Activated T-helper 1 cell treated with anti-CD3 and anti-CD28 coated beads, Interleukin-2, amount 50 U/mL, for 16 hours (primary cell): Measurements from ENCODE around the gene RAB37.

ENCODE experiments used
- DNase-seq, 2 donors: peaks; one replicate each; pipeline ENCODE4 v3.0.0-alpha.2; 2020; ENCODE audit warnings: low read depth in 1 of 2, low spot score in 1 of 2

RAB37 gene

GRCh38 chr17:74760404-74761105, 23.5 kb downstream of the RAB37 start:
- DNase-seq, result no peak

- no peak for DNase-seq
Measured at GRCh38 chr17:74761419-74761818, 24.4 kb downstream of the RAB37 start.

DNA sequence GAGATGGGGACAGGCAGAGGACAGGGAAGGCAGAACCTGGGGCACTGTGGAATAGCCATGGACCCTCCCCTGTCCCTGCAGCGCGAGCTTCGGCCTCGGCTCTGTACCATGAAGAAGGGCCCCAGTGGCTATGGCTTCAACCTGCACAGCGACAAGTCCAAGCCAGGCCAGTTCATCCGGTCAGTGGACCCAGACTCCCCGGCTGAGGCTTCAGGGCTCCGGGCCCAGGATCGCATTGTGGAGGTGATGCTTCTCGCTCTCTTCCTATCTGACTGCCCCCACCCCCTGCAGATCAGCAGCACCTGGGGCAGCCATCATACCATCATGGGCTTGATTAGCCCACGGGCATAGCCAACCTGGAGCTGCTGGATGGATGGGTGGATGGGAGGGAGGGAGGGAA, 24.9 kb downstream of the RAB37 start:
- DNase-seq, result no peak

GRCh38 chr17:74763565-74764387, 26.7 kb downstream of the RAB37 start:
- DNase-seq, result no peak

- DNase-seq, result no peak
Measured at GRCh38 chr17:74764751-74765286, 27.8 kb downstream of the RAB37 start.

DNA sequence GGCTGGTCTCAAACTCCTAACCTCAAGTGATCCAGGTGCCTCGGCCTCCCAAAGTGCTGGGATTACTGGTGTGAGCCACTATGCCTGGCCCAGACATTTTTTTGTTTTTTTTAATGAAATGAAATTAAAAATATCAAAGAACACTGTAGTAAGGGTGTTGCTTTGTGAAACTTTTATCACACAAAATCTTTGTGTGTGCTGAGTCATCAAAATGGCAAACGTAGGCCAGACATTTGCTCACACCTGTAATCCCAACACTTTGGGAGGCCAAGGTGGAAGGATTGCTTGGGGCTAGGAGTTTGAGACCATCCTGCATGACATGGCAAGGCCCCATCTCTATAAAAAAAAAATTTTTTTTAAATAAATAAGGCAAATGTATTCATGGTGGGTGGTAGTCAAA, 29.4 kb downstream of the RAB37 start:
- no peak for DNase-seq

DNA sequence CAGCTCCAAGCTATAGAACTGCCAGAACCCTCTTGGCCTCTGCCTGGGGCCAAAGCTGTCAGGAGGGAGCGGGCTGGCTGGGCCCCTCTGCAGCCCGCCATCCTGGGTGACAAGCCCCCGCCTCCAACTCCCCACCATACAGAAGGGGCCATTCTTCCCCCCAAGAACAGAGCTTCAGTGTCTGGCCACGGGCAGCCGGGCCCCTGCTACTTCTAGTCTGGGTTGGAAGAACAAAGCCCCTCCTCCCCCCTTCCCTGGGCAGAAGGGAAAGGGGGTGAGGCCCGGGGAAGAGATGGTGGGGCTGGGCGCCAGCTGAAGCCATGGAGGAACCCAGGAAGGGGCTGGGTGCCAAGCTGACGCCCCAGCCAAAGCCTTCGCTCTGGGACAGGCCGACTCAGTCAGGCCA, 30.1 kb downstream of the RAB37 start:
- DNase-seq, result no peak

GRCh38 chr17:74768069-74768762, 31.2 kb downstream of the RAB37 start:
- no peak for DNase-seq

- no peak for DNase-seq
Measured at GRCh38 chr17:74768763-74769114, 31.7 kb downstream of the RAB37 start.

GRCh38 chr17:74769266-74769855, 32.3 kb downstream of the RAB37 start:
- no peak for DNase-seq

DNA sequence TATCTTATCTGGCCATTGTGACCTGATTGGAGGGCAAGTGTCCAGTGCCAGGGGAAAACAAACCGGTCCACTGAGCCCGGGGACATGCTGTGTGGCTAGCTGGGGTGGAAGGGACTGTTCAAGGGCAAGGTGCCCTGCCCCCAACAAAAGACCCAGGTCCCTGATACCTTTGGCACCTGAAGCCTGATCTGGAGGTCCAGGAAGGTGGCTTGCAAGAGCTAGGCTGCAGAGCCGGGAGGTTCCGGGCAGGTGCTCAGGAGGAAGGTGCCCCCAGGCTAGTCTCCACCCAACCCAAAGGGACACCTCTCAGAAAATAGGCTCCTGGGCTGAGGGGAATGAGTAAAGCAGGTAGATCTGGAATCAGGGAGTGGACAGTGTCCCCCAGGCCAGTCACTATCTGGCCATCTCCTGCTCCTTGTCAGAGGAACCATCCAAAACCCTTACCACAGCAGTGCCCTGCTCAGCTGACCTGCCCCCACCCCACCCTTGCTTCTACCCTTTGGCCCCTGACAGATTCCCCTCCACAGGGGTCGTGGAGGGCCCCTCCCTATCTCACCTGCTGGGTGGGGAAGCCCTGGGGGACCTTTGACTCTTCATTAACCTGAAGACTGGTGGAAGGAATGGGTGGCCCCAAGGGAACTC, 32.9 kb downstream of the RAB37 start:
- DNase-seq, result no peak

DNA sequence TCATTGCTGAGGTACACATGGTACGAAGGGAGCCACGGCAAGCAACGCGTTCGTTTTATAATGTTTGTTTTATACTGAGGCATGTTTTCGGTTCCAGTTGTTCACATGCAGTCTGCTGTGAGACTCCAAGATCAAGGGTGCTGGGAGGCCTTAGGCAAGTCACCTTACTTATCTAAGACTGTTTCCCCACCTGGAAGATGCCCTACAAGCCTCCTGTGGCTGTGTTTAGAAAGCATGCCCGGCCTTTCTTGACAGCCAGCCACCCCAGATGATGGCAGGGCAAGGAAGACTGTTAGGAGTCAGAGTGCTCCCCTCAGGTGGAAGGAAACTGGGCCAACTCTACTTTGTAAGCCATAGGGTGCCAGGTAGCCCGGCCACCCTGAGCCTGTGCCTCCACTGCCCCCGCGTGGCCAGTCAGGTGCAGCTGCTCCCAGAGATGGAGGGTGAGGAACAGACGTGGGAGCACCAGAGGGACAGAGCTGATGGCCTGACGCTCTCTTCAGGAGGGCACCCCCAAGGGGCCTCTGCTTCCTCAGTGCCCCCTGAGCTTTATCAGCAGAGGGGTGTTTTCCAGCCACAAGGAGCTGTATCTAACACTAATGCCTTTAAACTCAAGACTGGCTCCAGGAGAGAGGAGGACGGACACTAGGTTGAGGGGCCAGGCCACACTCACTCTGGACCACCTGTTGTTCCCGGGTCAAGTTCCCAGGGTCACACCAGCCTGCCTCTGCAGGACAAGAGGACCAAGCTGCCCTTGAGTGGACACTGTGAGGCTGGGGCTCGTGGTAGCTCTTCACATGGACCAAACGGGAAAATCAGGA, 33.7 kb downstream of the RAB37 start:
- DNase-seq, result peak; percentile 56 to 64

- no peak for DNase-seq
Measured at GRCh38 chr17:74771319-74771914, 34.4 kb downstream of the RAB37 start.

DNA sequence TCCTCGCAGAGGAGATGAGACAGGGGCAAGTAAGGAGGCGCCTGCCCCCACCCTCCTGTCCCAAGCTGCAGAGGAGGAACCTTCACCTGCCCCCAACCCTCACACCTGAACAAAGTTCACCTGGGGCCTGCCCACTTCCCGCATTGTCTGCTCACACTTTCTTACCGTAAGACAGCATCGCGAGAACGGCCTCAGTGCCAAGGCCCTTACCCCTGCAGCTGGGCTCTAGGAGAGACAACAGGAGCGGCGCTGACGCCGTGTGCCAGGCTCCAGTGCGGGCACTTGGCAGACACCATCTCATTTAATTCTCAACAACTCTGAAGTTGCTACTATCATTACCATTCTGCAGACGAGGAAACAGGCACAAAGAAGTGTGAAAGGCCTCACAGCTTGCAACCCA, 35.0 kb downstream of the RAB37 start:
- no peak for DNase-seq

DNA sequence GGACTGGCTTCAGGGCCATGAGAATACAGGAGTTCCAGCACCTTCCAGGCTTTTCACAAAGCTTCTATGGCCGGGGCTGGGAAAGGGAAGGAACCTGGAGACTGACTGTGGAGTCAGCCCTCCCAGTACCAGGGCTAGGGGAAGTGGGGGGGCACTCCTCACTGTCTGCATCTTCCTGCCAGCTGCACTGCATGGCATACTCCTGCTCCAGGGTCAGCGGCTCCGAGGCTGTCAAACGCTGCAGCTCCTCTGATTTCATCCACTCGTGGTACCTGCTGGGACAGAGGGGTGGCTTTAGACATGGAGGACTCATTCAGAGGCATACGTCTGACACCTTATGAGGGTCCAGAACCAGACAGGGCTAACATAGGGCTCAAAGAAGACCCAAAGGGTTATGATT, 36.4 kb downstream of the RAB37 start:
- no peak for DNase-seq

DNA sequence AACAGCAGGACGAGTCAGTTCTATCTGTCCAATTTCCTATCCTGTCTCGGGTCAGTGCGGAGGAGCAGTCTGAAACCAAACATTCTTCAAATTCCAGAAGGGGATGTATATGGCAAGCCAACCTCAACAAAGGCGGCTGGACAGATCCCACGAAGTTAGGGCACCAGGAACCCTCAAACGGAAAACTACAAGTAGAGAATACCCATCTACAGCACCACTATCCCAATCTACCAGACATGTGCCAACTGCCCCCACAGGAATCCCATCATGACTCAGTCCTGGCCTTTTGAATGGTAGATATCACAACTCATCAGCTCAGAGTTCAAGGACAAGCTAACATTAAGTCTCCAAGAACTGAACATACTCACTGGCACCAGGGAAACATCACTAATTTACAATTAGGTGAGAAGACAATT, 36.8 kb downstream of the RAB37 start:
- no peak for DNase-seq

DNA sequence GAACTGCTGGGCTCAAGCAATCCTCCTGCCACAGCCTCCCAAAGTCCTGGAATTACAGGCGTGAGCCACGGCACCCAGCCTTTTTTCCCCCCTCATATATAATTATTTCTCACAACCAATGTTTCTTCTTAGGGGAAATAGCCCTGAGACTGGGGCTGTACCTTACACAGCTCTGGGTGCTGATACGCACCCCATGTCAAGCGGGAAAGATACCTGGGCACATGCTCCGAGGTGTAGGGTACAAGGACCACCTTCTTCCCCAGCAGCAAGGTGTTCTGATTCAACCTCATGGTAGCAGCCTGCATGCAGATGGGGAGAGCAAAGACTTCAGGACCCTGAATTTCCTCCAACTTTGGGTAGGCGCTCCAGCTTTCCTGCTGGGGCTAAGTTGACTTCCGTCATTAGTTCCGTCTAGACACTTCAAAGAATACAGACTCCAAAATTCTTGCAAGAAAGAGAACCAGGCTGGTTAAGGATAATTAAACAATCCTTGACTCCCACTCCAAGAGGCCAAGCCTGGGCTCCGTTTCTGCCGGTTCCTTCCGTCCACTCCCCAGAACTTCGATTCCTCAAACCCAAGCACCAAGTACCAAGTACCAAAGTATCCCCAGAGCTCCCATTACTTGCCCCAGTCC, 38.5 kb downstream of the RAB37 start:
- DNase-seq, result no peak

GRCh38 chr17:74776044-74776962, 39.2 kb downstream of the RAB37 start, which contains the start of gene NAT9:
Gene NAT9, minus strand, starts transcription at chr17:74776345. Its CDS starts 647 bp downstream, at chr17:74775698.
- peak; percentile 99 for DNase-seq
